Astrocyte (in vitro differentiated cells and primary cell): ENCODE results near the gene RAPGEF2. TPM values are rescaled to one million over a fixed set of nuclear protein-coding genes. Genes with fewer than 3 reads are reported as not detected.

ENCODE experiments used
- DNase-seq: peaks from one replicate; pipeline ENCODE4 v3.0.0-alpha.2; 2010; ENCODE audit warnings: low read depth
- FAIRE-seq: peaks from 2 replicates; lab custom pipeline; 2011; peaks lifted over from hg19 to GRCh38; lab: Jason Lieb, UNC
- H2AFZ ChIP-seq: 2 replicates; pipeline ENCODE4 v1.6.0; 2012; ENCODE audit warnings: low read depth, low read length, inconsistent platforms
- H3K27ac ChIP-seq: 2 replicates; pipeline ENCODE4 v1.5.1; 2011; ENCODE audit warnings: low read depth, low read length, inconsistent platforms
- H3K27me3 ChIP-seq: 2 replicates; pipeline ENCODE4 v1.6.0; 2011; ENCODE audit warnings: low read length, inconsistent platforms; ENCODE audit not compliant: insufficient read depth
- H3K36me3 ChIP-seq: 2 replicates; pipeline ENCODE4 v1.5.1; 2011; ENCODE audit warnings: low read length, inconsistent platforms; ENCODE audit not compliant: insufficient read depth
- H3K4me1 ChIP-seq: 2 replicates; pipeline ENCODE4 v1.5.1; 2011; ENCODE audit warnings: low read length, inconsistent platforms; ENCODE audit not compliant: insufficient read depth
- H3K4me2 ChIP-seq: 2 replicates; pipeline ENCODE4 v1.6.0; 2012; ENCODE audit warnings: low read length, inconsistent platforms
- H3K4me3 ChIP-seq: 2 replicates; pipeline ENCODE4 v1.5.1; 2011; ENCODE audit warnings: low read depth, mild to moderate bottlenecking, low read length, inconsistent platforms; ENCODE audit not compliant: insufficient read depth
- H3K79me2 ChIP-seq: 2 replicates; pipeline ENCODE4 v1.6.0; 2012; ENCODE audit warnings: mild to moderate bottlenecking, low read length, inconsistent platforms; ENCODE audit not compliant: insufficient read depth
- H3K9ac ChIP-seq: 2 replicates; pipeline ENCODE4 v1.6.0; 2012; ENCODE audit warnings: mild to moderate bottlenecking, low read length, inconsistent platforms
- H3K9me3 ChIP-seq: 2 replicates; pipeline ENCODE4 v1.5.1; 2012; ENCODE audit warnings: low read depth, mild to moderate bottlenecking, low read length, inconsistent platforms; ENCODE audit not compliant: insufficient read depth
- H4K20me1 ChIP-seq: 2 replicates; pipeline ENCODE4 v1.6.0; 2012; ENCODE audit warnings: low read length, inconsistent platforms; ENCODE audit not compliant: insufficient read depth
- H3K27ac Mint-ChIP-seq: one replicate; pipeline ENCODE4 v1.8.0; 2021; ENCODE audit warnings: mild to moderate bottlenecking, mixed read lengths; ENCODE audit not compliant: unreplicated experiment
- H3K27me3 Mint-ChIP-seq: one replicate; pipeline ENCODE4 v1.8.0; 2021; ENCODE audit warnings: low read depth, mixed read lengths; ENCODE audit not compliant: unreplicated experiment
- H3K36me3 Mint-ChIP-seq: one replicate; pipeline ENCODE4 v1.8.0; 2021; ENCODE audit warnings: low read depth, mixed read lengths; ENCODE audit not compliant: unreplicated experiment
- H3K4me1 Mint-ChIP-seq: one replicate; pipeline ENCODE4 v1.8.0; 2021; ENCODE audit warnings: low read depth, mixed read lengths; ENCODE audit not compliant: unreplicated experiment
- H3K4me3 Mint-ChIP-seq: one replicate; pipeline ENCODE4 v1.8.0; 2021; ENCODE audit warnings: mild to moderate bottlenecking, moderate library complexity, mixed read lengths; ENCODE audit not compliant: unreplicated experiment
- H3K9me3 Mint-ChIP-seq: one replicate; pipeline ENCODE4 v1.8.0; 2021; ENCODE audit warnings: mild to moderate bottlenecking, mixed read lengths; ENCODE audit not compliant: unreplicated experiment
- EZH2 ChIP-seq: IDR thresholded peaks from 2 replicates; pipeline ENCODE4 v1.6.1; 2012; ENCODE audit warnings: mild to moderate bottlenecking, low read length, inconsistent platforms; ENCODE audit not compliant: insufficient read depth
- total RNA-seq: library from RNA; stranded (reverse); gene quantifications from 2 replicates; pipeline ENCODE4 v1.2.1, GENCODE V29; 2021
- TF ChIP-seq, protein P1 (sequence below): IDR thresholded peaks from 2 replicates; pipeline ENCODE4 v1.5.1; 2011; ENCODE audit warnings: low read depth, mild to moderate bottlenecking, inconsistent platforms, low read length, moderate library complexity; ENCODE audit not compliant: insufficient read depth

RAPGEF2 gene
- total RNA-seq, 1 donor from 2014 or later = 59.0 TPM

- H3K4me1 ChIP-seq = peaks cover 3% of the 10 kb centered on the region
- no peak overlapping the region for H3K4me2 ChIP-seq
- no peak overlapping the region for H3K4me3 ChIP-seq
- peaks cover 22% of the 10 kb centered on the region for H3K79me2 ChIP-seq
- no peaks in the 10 kb centered on the region for H3K9me3 ChIP-seq
- no peak overlapping the region for H2AFZ ChIP-seq
- no peak overlapping the region for H3K27ac ChIP-seq
- peaks cover 17% of the 10 kb centered on the region for H3K4me1 Mint-ChIP-seq
- FAIRE-seq (no peak), DNase-seq (no peak)
- no peak overlapping the region for H3K9ac ChIP-seq
- no peaks in the 10 kb centered on the region for H3K9me3 Mint-ChIP-seq
- no peaks in the 10 kb centered on the region for H3K27me3 Mint-ChIP-seq
- H3K27ac Mint-ChIP-seq = no peak overlapping the region
- H4K20me1 ChIP-seq = peaks cover 24% of the 10 kb centered on the region
- TF ChIP-seq, protein P1, sequence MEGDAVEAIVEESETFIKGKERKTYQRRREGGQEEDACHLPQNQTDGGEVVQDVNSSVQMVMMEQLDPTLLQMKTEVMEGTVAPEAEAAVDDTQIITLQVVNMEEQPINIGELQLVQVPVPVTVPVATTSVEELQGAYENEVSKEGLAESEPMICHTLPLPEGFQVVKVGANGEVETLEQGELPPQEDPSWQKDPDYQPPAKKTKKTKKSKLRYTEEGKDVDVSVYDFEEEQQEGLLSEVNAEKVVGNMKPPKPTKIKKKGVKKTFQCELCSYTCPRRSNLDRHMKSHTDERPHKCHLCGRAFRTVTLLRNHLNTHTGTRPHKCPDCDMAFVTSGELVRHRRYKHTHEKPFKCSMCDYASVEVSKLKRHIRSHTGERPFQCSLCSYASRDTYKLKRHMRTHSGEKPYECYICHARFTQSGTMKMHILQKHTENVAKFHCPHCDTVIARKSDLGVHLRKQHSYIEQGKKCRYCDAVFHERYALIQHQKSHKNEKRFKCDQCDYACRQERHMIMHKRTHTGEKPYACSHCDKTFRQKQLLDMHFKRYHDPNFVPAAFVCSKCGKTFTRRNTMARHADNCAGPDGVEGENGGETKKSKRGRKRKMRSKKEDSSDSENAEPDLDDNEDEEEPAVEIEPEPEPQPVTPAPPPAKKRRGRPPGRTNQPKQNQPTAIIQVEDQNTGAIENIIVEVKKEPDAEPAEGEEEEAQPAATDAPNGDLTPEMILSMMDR = no peak
- TF ChIP-seq EZH2 = no peak
- H3K27me3 ChIP-seq = no peaks in the 10 kb centered on the region
- peaks cover 2% of the 10 kb centered on the region for H3K36me3 Mint-ChIP-seq
- H3K36me3 ChIP-seq = no peaks in the 10 kb centered on the region
- no peak overlapping the region for H3K4me3 Mint-ChIP-seq
Measured at GRCh38 chr4:159201168-159201567, 98.3 kb downstream of the RAPGEF2 start.

DNA sequence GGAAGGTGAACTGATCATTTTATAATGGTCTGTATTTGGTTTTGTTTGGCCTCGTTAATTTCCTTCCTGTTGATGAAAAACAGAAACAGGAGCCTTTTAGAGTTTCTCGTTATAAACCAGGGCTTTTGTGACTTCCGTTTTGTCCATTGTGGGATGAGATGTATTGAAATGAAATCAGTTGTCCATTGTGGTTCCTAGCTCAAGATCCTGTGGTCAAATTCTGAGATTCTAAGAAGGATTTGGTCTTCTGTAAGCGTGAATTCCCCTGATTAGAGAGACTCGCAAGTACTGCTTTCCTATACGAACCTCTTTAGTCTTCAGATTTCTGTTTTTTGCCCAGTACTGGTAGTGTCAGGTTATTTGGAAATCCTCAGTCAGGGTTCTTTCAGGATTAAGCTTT is 101.7 kb downstream of the RAPGEF2 start:
- Mint-ChIP-seq H3K4me1 (peaks cover 27% of the 10 kb centered on the region), H3K4me3 (no peak overlapping the region)
- no peak for FAIRE-seq

DNA sequence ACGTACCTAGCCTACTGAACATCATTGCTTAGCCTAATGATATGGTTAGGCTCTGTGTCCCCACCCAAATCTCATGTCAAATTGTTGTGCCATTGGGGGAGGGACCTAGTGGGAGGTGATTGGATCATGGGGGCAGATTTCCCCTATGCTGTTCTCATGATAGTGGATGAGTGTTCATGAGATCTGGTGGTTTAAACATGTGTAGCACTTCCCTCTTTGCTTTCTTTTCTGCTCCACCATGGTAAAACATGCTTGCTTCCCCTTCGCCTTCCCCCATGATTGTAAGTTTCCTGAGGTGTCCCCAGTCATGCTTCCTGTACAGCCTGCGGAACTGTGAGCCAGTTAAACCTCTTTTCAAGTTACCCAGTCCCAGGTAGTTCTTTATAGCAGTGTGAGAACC is 102.6 kb downstream of the RAPGEF2 start:
- H3K4me1 Mint-ChIP-seq = peaks cover 27% of the 10 kb centered on the region
- no peaks in the 10 kb centered on the region for H3K27me3 ChIP-seq
- peaks cover 2% of the 10 kb centered on the region for H3K36me3 Mint-ChIP-seq
- no peaks in the 10 kb centered on the region for H3K9me3 ChIP-seq
- peaks cover 20% of the 10 kb centered on the region for H4K20me1 ChIP-seq
- H3K4me1 ChIP-seq = peaks cover 13% of the 10 kb centered on the region
- H3K9me3 Mint-ChIP-seq = no peaks in the 10 kb centered on the region
- no peaks in the 10 kb centered on the region for H3K36me3 ChIP-seq
- H3K4me3 ChIP-seq = no peak overlapping the region
- no peak overlapping the region for H2AFZ ChIP-seq
- no peak overlapping the region for H3K27ac Mint-ChIP-seq
- no peak overlapping the region for H3K27ac ChIP-seq
- no peak overlapping the region for H3K4me3 Mint-ChIP-seq
- DNase-seq (no peak), FAIRE-seq (no peak)
- H3K4me2 ChIP-seq = no peak overlapping the region
- H3K9ac ChIP-seq = no peak overlapping the region
- peaks cover 29% of the 10 kb centered on the region for H3K79me2 ChIP-seq
- no peaks in the 10 kb centered on the region for H3K27me3 Mint-ChIP-seq
- TF ChIP-seq, protein P1 = no peak
- no peak for TF ChIP-seq EZH2

More for the DNA sequence above, 101.7 kb downstream of the RAPGEF2 start:
- H4K20me1 ChIP-seq = peaks cover 21% of the 10 kb centered on the region
- H2AFZ ChIP-seq = no peak overlapping the region
- H3K4me1 ChIP-seq = peaks cover 13% of the 10 kb centered on the region
- H3K36me3 ChIP-seq = no peaks in the 10 kb centered on the region
- H3K27ac ChIP-seq = no peak overlapping the region
- H3K9me3 Mint-ChIP-seq = no peaks in the 10 kb centered on the region
- no peak overlapping the region for H3K4me2 ChIP-seq
- peaks cover 2% of the 10 kb centered on the region for H3K36me3 Mint-ChIP-seq
- no peak for DNase-seq
- no peaks in the 10 kb centered on the region for H3K9me3 ChIP-seq
- H3K27me3 Mint-ChIP-seq = no peaks in the 10 kb centered on the region
- H3K9ac ChIP-seq = no peak overlapping the region
- TF ChIP-seq, protein P1 = no peak
- no peak for TF ChIP-seq EZH2
- no peaks in the 10 kb centered on the region for H3K27me3 ChIP-seq
- H3K79me2 ChIP-seq = peaks cover 31% of the 10 kb centered on the region
- H3K27ac Mint-ChIP-seq = peak overlapping the region; percentile 45
- no peak overlapping the region for H3K4me3 ChIP-seq
